AG09319 (cell line): ENCODE data around the gene POLR2E.

Source experiments
- DNase-seq: peaks from one replicate; pipeline ENCODE4 v3.0.0-alpha.2; 2010; ENCODE audit warnings: low read depth; ENCODE audit errors: extremely low read depth
- TF ChIP-seq, protein P1 (sequence below): IDR thresholded peaks from 2 replicates; pipeline ENCODE4 v1.5.1; 2011; ENCODE audit warnings: low read depth, mild to moderate bottlenecking, inconsistent platforms, low read length, moderate library complexity

The POLR2E gene

GRCh38 chr19:1088416-1089010 is 6.7 kb downstream of the POLR2E start:
- DNase-seq = no peak
- TF ChIP-seq, protein P1, sequence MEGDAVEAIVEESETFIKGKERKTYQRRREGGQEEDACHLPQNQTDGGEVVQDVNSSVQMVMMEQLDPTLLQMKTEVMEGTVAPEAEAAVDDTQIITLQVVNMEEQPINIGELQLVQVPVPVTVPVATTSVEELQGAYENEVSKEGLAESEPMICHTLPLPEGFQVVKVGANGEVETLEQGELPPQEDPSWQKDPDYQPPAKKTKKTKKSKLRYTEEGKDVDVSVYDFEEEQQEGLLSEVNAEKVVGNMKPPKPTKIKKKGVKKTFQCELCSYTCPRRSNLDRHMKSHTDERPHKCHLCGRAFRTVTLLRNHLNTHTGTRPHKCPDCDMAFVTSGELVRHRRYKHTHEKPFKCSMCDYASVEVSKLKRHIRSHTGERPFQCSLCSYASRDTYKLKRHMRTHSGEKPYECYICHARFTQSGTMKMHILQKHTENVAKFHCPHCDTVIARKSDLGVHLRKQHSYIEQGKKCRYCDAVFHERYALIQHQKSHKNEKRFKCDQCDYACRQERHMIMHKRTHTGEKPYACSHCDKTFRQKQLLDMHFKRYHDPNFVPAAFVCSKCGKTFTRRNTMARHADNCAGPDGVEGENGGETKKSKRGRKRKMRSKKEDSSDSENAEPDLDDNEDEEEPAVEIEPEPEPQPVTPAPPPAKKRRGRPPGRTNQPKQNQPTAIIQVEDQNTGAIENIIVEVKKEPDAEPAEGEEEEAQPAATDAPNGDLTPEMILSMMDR = no peak

GRCh38 chr19:1087813-1088415 is 7.3 kb downstream of the POLR2E start:
- TF ChIP-seq, protein P1 = no peak
- no peak for DNase-seq

DNA sequence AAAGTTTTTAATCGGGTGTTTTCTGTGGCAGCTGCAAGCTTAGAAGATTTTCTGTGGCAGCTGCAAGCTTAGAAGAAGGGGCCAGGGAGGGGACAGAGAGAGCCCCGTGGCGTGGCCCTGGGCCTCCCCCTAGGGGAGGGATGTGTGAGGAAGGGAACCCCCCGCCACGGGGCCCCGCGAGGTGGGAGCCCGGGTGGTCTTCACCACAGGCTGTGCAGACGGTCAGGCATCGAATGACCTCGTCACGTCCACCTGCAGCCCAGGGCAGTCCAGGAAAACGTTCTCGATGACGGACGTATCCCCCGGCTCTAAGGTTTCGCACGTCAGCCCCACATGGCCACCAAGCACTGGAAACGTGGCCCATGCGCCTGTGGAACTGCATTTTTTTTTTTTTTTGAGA is 8.6 kb downstream of the POLR2E start:
- TF ChIP-seq, protein P1 = no peak
- no peak for DNase-seq

DNA sequence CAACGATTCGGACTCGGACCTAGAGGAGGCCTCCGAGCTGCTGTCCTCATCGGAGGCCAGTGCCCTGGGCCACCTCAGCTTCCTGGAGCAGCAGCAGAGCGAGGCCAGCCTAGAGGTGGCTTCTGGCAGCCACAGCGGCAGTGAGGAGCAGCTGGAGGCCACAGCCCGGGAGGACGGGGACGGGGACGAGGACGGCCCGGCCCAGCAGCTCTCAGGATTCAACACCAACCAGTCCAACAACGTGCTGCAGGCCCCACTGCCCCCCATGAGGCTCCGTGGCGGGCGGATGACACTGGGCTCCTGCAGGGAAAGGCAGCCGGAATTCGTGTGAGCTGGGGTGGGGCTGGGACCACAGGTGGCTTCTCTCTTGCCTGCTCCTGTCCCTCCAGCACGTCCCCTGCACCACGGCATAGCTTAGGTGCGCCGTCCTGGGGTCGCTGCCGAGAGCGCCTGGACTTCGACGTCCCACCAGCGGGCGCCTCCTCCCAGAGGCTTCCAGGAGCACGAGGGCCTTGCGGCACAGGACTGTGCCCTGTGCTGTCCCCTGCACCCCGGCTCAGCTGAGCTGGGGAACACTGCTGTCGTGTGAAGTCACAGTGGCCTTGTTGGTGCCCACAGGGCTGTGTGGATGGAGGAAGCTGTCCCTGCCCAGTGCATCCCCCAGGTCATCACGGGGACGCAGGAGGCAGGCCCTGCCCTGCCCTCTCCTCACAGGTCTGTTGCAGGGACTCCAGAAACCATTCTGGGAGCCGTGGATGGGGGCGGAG is 9.3 kb downstream of the POLR2E start:
- TF ChIP-seq, protein P1 = no peak
- DNase-seq = no peak

- TF ChIP-seq, protein P1 = no peak
Measured at GRCh38 chr19:1085053-1085658, 10.0 kb downstream of the POLR2E start.

GRCh38 chr19:1084024-1084868 is 10.9 kb downstream of the POLR2E start:
- TF ChIP-seq, protein P1 = no peak
- DNase-seq = no peak

More at GRCh38 chr19:1085053-1085658, 10.0 kb downstream of the POLR2E start:
- no peak for DNase-seq
